HG03442 (cell line): Measurements from ENCODE around the gene GRM7.

ENCODE experiments used
- ATAC-seq: cut with Tn5 transposase; IDR thresholded peaks from one replicate; pipeline ENCODE4 v1.9.1; 2021; ENCODE audit warnings: mild to moderate bottlenecking, moderate library complexity; ENCODE audit not compliant: unreplicated experiment

Gene GRM7

DNA sequence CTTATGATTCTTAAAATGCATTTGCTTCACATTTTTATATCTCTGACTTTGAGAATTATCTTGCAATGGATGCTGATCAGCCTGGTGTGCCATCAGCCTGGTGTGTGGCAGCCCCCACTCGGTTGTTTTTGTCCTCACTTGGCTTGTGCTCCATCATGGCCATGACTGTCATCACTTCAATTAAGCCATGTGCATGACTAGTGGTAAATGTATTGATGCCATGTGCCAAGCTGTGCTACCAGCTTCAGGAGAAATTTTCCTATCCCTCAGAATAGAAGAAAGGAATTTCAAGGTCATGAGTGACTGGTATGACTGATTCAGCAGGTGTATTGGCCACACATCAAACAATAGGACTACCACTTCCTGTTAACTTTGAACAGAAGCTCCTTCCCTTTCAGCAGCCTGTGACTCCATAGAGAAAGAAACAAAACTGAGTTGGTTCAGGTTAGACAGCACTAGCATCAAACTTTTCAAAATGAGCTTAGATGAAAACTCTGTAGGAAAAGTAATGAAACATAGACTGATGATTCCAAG is 251.7 kb downstream of the GRM7 start:
- no peak for ATAC-seq

GRCh38 chr3:7144697-7145308 is 283.9 kb downstream of the GRM7 start:
- peak; percentile 79 for ATAC-seq

DNA sequence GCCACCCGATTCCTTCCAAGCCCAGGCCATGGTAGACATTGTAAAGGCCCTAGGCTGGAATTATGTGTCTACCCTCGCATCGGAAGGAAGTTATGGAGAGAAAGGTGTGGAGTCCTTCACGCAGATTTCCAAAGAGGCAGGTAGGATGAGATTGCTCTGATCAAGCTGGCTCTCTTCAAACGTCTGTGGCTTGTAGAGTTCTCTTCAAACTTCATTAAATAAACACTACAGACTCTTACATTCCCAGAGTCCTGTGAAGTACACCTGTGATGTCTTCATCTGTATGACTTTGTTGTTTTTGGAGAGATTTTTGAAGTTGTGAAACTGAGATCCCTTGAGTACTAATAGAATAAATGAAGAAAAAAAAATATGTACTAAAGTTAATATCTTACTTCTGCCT is 285.6 kb downstream of the GRM7 start:
- no peak for ATAC-seq

- no peak for ATAC-seq
Measured at GRCh38 chr3:7158516-7158915, 297.6 kb downstream of the GRM7 start.

GRCh38 chr3:7160689-7161088 is 299.8 kb downstream of the GRM7 start:
- no peak for ATAC-seq

DNA sequence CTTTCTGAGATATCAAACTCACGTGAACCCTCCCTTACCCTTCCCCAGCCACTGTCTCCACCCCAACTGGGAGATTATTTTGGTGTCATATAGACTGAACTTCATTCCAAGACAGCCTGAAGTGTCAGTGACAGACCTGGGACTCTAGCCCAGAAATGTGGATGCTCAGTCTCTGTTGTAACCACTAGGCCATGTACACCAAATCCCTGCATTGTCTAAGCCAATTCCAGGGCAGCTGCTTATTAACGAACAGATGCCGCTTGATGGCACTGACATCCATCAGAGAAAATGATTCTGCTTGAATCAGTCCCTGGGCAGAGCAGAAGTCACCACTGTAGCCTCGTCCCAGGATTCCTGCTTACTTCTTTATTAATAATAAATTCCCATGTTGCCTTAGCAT is 305.5 kb downstream of the GRM7 start:
- ATAC-seq, result no peak

DNA sequence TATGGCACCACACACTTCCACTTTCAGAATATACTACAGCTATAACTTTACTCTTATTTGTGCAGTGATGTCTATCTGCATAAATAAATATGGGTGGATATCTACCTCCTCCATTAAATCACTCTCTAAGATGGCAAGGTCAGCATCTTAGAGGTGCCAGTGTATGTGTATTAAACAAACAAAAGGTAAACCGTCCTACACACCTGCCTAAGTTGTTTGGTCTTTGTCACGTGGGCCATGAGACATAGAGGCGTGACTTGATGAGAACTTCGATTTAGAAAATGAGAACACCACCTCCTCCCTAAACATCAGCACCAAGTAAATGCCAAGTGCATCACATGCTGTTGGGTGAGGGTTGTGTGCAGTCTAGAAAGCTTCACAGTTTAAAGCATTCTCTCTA is 310.6 kb downstream of the GRM7 start:
- ATAC-seq, result no peak

GRCh38 chr3:7172996-7173395 is 312.1 kb downstream of the GRM7 start:
- ATAC-seq, result no peak

- ATAC-seq, result no peak
Measured at GRCh38 chr3:7188551-7188950, 327.6 kb downstream of the GRM7 start.

DNA sequence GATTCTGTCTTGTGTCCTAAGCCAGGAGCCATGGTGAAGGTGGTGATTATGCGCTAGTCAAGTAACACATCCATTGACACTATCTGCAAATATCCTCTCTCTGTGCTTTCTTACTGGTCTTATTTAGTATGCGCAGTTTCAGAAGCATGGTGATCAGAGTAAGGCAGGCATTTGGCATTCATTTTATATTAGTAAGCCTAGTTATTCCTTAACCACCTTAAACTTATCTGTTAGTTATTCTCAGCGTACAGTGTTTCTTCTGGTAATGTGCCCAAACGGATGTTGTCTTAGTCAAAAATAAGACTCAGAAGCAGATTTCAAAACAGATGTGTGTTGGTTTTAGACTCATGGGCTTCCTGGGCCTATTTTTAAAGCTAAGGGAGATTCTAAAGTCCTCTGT is 329.2 kb downstream of the GRM7 start:
- ATAC-seq, result no peak

DNA sequence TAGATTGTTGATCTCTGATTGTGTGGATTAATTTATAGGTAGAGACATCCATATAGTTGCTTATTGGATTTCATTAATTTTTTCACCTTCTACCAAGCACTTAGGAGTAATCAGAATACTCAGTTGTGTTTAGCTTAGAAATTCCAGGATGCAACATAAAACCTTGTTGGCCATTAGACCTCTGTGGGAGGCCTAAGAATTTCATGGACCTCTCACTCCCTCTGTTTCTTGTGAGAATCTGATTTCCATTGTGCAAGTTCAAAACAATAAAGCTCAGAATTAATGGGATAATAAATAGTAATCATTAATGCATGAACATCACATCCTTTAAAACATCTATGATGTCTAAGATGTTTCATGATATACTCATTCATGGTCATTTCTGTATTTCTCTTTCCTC is 332.4 kb downstream of the GRM7 start:
- no peak for ATAC-seq

DNA sequence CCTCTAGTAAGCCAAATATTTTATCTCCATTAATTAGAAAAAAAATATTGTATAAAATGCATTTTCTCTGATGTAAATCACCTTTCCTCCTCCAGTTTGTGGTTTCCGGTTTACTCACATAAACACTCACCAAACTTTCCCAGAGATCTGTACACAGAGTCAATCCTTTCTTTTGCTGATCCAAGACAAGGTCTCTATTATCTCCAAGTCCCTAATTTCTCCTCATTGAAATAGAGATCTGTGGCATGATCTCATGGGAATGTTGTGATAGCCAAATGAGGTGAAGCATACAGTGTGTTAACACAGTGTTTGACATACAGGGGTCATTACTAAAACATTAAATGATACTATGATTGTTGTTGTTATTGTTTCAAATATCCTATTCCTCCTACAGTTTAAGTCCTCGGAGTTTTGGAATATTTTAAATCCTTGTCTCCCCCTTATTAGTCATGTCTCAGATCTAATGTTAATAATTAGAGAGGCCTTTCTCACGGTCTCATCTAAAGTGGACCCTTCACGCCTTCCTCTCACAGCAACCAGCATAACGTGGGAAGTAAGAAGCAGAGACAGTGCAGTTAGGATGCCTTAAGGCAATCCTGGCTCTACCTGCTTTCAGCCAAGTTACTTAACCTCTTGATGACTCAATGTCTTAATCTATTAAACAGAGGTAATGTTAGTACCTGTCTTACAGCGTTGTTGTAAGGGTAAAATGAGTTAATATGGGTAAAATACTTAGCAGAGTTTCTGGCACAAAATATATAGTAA is 333.3 kb downstream of the GRM7 start:
- no peak for ATAC-seq

DNA sequence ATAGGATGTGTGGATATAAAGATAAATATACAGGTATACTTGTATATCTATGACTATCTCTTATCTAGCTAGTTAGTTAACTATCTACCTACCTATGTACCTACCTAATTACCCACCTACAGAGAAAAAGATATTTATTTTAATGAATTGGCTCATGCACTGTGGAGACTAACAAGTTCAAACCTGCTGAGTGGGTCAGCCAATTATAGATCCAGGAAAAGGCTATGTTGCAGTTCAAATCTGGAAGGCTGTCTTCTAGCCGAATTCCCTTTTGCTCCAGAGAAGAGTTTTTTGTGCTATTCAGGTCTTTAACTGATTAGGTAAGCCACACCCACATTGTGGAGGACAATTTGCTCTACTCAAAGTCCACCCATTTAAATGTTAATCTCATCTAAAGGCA is 335.0 kb downstream of the GRM7 start:
- ATAC-seq, result no peak

- ATAC-seq, result no peak
Measured at GRCh38 chr3:7201784-7202183, 340.9 kb downstream of the GRM7 start.

DNA sequence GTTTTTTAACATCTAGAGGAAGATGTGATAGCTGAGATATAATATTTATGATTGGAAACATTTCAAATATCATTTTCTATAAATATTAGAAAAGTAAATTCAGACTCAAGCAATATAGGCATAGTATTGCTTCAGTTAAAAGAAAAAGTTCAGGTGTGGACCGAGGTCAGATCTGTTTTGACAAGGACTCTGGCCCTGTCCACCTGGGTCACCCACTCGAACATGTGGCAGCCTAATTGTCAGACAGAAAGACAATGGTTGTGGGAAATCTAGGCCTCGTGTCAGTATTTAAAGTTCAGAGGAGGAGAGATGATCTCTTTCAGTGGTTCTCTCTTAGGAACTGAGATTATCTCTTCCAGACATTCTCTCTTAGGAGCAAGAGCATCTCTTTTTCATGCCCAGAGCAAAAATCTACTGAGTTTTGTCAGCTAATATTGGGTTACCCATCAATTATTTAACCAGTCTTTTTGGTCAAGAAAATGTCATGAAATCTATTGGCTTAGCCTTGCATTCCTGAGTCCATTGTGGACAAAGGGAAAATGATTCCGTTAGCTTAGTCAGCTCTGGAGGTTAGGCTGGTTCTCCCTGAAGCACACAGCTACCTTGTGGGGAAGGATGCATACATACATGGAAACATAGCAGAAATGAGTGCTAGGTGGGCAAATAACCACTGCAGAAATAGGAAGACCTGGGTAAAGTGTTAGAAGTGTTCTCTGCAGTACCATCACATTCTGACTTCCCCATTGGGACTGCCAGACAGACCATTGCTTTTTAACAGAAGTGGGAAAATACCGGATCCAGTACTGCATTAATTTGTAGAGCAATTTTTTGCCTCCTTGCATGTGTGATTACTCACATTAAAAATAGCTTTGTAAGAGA is 343.3 kb downstream of the GRM7 start:
- ATAC-seq, result no peak

DNA sequence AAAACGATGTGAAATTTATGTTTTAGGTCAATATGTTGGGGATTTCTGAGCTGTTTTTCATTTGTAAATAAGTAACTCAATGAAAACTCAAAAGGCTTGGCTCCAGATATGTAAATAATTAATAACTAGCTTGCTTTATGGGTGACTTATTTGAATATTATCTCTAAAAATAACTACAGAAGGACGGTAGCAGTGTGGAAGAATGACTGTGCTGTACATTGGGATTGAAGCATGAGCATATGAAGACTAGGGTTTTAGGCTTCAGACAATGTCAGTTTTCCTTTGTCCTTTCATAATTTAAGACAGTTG is 343.9 kb downstream of the GRM7 start:
- ATAC-seq, result no peak

- peak; percentile 48 for ATAC-seq
Measured at GRCh38 chr3:7205535-7205934, 344.6 kb downstream of the GRM7 start.

DNA sequence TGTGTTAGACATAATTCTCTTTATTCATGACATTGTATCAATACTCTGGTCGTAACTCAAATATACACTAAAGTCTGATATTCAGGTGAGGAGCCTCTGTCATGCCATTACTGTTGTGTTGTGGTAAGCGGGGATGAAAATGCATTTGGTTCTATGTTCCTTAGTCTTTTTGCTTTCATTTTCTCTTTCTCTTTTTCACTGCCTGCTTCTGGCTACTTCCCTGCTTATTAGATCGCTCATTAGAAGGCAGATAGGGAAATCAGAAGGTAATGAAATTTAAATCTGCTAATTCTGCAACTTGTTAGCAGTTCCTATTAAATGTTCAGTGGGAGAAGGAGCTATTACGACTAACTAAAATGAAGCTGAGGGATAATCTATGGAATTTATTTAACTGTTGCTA is 345.0 kb downstream of the GRM7 start:
- peak; percentile 88 for ATAC-seq

- no peak for ATAC-seq
Measured at GRCh38 chr3:7207125-7207524, 346.2 kb downstream of the GRM7 start.

GRCh38 chr3:7207928-7208327 is 347.0 kb downstream of the GRM7 start:
- ATAC-seq, result no peak

- no peak for ATAC-seq
Measured at GRCh38 chr3:7209098-7209497, 348.2 kb downstream of the GRM7 start.

GRCh38 chr3:7211740-7212139 is 350.8 kb downstream of the GRM7 start:
- no peak for ATAC-seq
